ENCODE results near the gene CYP46A1. TPM values are rescaled to one million over a fixed set of nuclear protein-coding genes. Genes with fewer than 3 reads are reported as not detected.

The CYP46A1 gene
- total RNA-seq, 2 donors from 2014 or later = 0.15 to 0.29 TPM

- Mint-ChIP-seq H3K27me3 (peaks cover 70% of the 10 kb centered on the region), H3K4me1 (no peaks in the 10 kb centered on the region), H3K27ac (no peak overlapping the region), H3K4me3 (no peak overlapping the region), H3K36me3 (ENCODE audit: low read depth) (peaks cover 2% of the 10 kb centered on the region)
- no peaks in the 10 kb centered on the region for H3K9me3 ChIP-seq (ENCODE audit: control insufficient read depth, low read length, poor library complexity, severe bottlenecking)
- DNase-seq (no peak), ATAC-seq (no peak)
Observed at GRCh38 chr14:99740411-99740810, 56.3 kb downstream of the CYP46A1 start.

- Mint-ChIP-seq H3K4me1 (peaks cover 5% of the 10 kb centered on the region), H3K27me3 (peaks cover 69% of the 10 kb centered on the region), H3K27ac (no peak overlapping the region), H3K36me3 (ENCODE audit: low read depth) (peaks cover 2% of the 10 kb centered on the region), H3K4me3 (no peak overlapping the region)
- DNase-seq = no peak
- no peak for ATAC-seq
- no peaks in the 10 kb centered on the region for H3K9me3 ChIP-seq (ENCODE audit: control insufficient read depth, low read length, poor library complexity, severe bottlenecking)
Observed at GRCh38 chr14:99741227-99741976, 57.3 kb downstream of the CYP46A1 start.

GRCh38 chr14:99742074-99742473 is 58.0 kb downstream of the CYP46A1 start:
- peak overlapping the region; percentile 63 for H3K4me3 Mint-ChIP-seq
- no peak overlapping the region for H3K27ac Mint-ChIP-seq
- ATAC-seq (no peak), DNase-seq (no peak)
- H3K36me3 Mint-ChIP-seq (ENCODE audit: low read depth) = peaks cover 2% of the 10 kb centered on the region
- H3K27me3 Mint-ChIP-seq = peaks cover 63% of the 10 kb centered on the region
- peaks cover 5% of the 10 kb centered on the region for H3K4me1 Mint-ChIP-seq
- H3K9me3 ChIP-seq (ENCODE audit: control insufficient read depth, low read length, poor library complexity, severe bottlenecking) = no peaks in the 10 kb centered on the region

- H3K27me3 Mint-ChIP-seq = peaks cover 60% of the 10 kb centered on the region
- peaks cover 2% of the 10 kb centered on the region for H3K36me3 Mint-ChIP-seq (ENCODE audit: low read depth)
- no peak for DNase-seq
- peaks cover 9% of the 10 kb centered on the region for H3K4me1 Mint-ChIP-seq
- no peak overlapping the region for H3K27ac Mint-ChIP-seq
- no peak for ATAC-seq
- H3K9me3 ChIP-seq (ENCODE audit: control insufficient read depth, low read length, poor library complexity, severe bottlenecking) = no peaks in the 10 kb centered on the region
- no peak overlapping the region for H3K4me3 Mint-ChIP-seq
Observed at GRCh38 chr14:99742509-99743487, 58.7 kb downstream of the CYP46A1 start.

- H3K27me3 Mint-ChIP-seq = peaks cover 53% of the 10 kb centered on the region
- ATAC-seq = no peak
- peaks cover 9% of the 10 kb centered on the region for H3K4me1 Mint-ChIP-seq
- DNase-seq = no peak
- no peak overlapping the region for H3K4me3 Mint-ChIP-seq
- H3K27ac Mint-ChIP-seq = no peak overlapping the region
- H3K36me3 Mint-ChIP-seq (ENCODE audit: low read depth) = peaks cover 2% of the 10 kb centered on the region
- H3K9me3 ChIP-seq (ENCODE audit: control insufficient read depth, low read length, poor library complexity, severe bottlenecking) = no peaks in the 10 kb centered on the region
Observed at GRCh38 chr14:99744199-99744872, 60.2 kb downstream of the CYP46A1 start.

GRCh38 chr14:99744873-99745224 is 60.8 kb downstream of the CYP46A1 start:
- ATAC-seq (no peak), DNase-seq (no peak)
- Mint-ChIP-seq H3K4me3 (no peak overlapping the region), H3K4me1 (peaks cover 9% of the 10 kb centered on the region), H3K27me3 (peaks cover 50% of the 10 kb centered on the region), H3K36me3 (ENCODE audit: low read depth) (peaks cover 2% of the 10 kb centered on the region), H3K27ac (no peak overlapping the region)
- no peaks in the 10 kb centered on the region for H3K9me3 ChIP-seq (ENCODE audit: control insufficient read depth, low read length, poor library complexity, severe bottlenecking)

- peaks cover 9% of the 10 kb centered on the region for H3K4me1 Mint-ChIP-seq
- peaks cover 53% of the 10 kb centered on the region for H3K27me3 Mint-ChIP-seq
- peaks cover 2% of the 10 kb centered on the region for H3K36me3 Mint-ChIP-seq (ENCODE audit: low read depth)
- no peak overlapping the region for H3K27ac Mint-ChIP-seq
- no peak overlapping the region for H3K4me3 Mint-ChIP-seq
- DNase-seq (no peak), ATAC-seq (no peak)
- H3K9me3 ChIP-seq (ENCODE audit: control insufficient read depth, low read length, poor library complexity, severe bottlenecking) = no peaks in the 10 kb centered on the region
Observed at GRCh38 chr14:99745307-99745951, 61.3 kb downstream of the CYP46A1 start.

GRCh38 chr14:99747167-99747566 is 63.1 kb downstream of the CYP46A1 start:
- ATAC-seq (no peak), DNase-seq (no peak)
- H3K27ac Mint-ChIP-seq = no peak overlapping the region
- H3K4me1 Mint-ChIP-seq = peaks cover 17% of the 10 kb centered on the region
- peak overlapping the region; percentile 19 for H3K4me3 Mint-ChIP-seq
- H3K36me3 Mint-ChIP-seq (ENCODE audit: low read depth) = peaks cover 6% of the 10 kb centered on the region
- no peaks in the 10 kb centered on the region for H3K9me3 ChIP-seq (ENCODE audit: control insufficient read depth, low read length, poor library complexity, severe bottlenecking)
- peaks cover 52% of the 10 kb centered on the region for H3K27me3 Mint-ChIP-seq

- DNase-seq (no peak), ATAC-seq (no peak)
- Mint-ChIP-seq H3K36me3 (ENCODE audit: low read depth) (peaks cover 5% of the 10 kb centered on the region), H3K4me1 (peaks cover 20% of the 10 kb centered on the region), H3K4me3 (no peak overlapping the region), H3K27ac (no peak overlapping the region), H3K27me3 (peaks cover 50% of the 10 kb centered on the region)
- H3K9me3 ChIP-seq (ENCODE audit: control insufficient read depth, low read length, poor library complexity, severe bottlenecking) = no peaks in the 10 kb centered on the region
Observed at GRCh38 chr14:99747582-99748330, 63.7 kb downstream of the CYP46A1 start.

- H3K27ac Mint-ChIP-seq = no peak overlapping the region
- H3K27me3 Mint-ChIP-seq = peaks cover 52% of the 10 kb centered on the region
- DNase-seq (no peak), ATAC-seq (no peak)
- no peaks in the 10 kb centered on the region for H3K9me3 ChIP-seq (ENCODE audit: control insufficient read depth, low read length, poor library complexity, severe bottlenecking)
- peaks cover 25% of the 10 kb centered on the region for H3K4me1 Mint-ChIP-seq
- H3K36me3 Mint-ChIP-seq (ENCODE audit: low read depth) = peaks cover 5% of the 10 kb centered on the region
- no peak overlapping the region for H3K4me3 Mint-ChIP-seq
Observed at GRCh38 chr14:99748529-99748928, 64.4 kb downstream of the CYP46A1 start.

GRCh38 chr14:99749142-99749541 is 65.0 kb downstream of the CYP46A1 start:
- Mint-ChIP-seq H3K27ac (no peak overlapping the region), H3K4me3 (no peak overlapping the region), H3K27me3 (peaks cover 54% of the 10 kb centered on the region), H3K36me3 (ENCODE audit: low read depth) (peaks cover 5% of the 10 kb centered on the region), H3K4me1 (peaks cover 26% of the 10 kb centered on the region)
- no peaks in the 10 kb centered on the region for H3K9me3 ChIP-seq (ENCODE audit: control insufficient read depth, low read length, poor library complexity, severe bottlenecking)
- DNase-seq = no peak
- no peak for ATAC-seq
